ENCODE results near the gene MAGEB4. TPM values are rescaled to one million over a fixed set of nuclear protein-coding genes. Genes with fewer than 3 reads are reported as not detected.

MAGEB4 gene
- total RNA-seq, 4 donors from 2014 or later, result not detected

DNA sequence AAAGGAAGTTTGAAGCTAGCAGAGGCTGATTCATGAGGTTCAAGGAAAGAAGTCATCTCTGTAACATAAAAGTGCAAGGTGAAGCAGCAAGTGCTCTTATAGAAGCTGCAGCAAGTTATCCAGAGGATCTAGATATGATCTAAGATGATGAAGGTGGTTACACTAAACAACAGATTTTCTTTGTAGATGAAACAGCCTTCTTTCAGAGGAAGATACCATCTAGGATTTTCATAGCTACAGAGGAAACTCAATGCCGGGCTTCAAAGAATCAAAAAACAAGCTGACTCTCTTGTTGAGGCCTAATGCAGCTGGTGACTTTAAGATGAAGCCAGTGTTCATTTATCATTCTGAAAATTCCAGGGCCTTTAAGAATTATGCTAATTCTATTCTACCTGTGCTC is 38.6 kb downstream of the MAGEB4 start:
- H3K4me1 ChIP-seq, result peaks cover 0 to 7% (median 3%) of the 10 kb centered on the region in 4 donors
- no peaks in the 10 kb centered on the region for H3K36me3 ChIP-seq
- no peak overlapping the region for H3K4me3 ChIP-seq
- WGBS, result 91% methylated on average over 1 of the region's 1 CpG
- intact Hi-C loops (cut with DNase I), result no loop called here
- no peaks in the 10 kb centered on the region for H3K27me3 ChIP-seq
- TF ChIP-seq POLR2AphosphoS5 (IDR thresholded peaks at IDR 0.05), result no peak
- no peak for TF ChIP-seq POLR2A (IDR thresholded peaks at IDR 0.05; ENCODE audit: low read depth)
- TF ChIP-seq, protein P1, sequence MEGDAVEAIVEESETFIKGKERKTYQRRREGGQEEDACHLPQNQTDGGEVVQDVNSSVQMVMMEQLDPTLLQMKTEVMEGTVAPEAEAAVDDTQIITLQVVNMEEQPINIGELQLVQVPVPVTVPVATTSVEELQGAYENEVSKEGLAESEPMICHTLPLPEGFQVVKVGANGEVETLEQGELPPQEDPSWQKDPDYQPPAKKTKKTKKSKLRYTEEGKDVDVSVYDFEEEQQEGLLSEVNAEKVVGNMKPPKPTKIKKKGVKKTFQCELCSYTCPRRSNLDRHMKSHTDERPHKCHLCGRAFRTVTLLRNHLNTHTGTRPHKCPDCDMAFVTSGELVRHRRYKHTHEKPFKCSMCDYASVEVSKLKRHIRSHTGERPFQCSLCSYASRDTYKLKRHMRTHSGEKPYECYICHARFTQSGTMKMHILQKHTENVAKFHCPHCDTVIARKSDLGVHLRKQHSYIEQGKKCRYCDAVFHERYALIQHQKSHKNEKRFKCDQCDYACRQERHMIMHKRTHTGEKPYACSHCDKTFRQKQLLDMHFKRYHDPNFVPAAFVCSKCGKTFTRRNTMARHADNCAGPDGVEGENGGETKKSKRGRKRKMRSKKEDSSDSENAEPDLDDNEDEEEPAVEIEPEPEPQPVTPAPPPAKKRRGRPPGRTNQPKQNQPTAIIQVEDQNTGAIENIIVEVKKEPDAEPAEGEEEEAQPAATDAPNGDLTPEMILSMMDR (IDR thresholded peaks at IDR 0.05), result no peak
- TF ChIP-seq EP300 (IDR thresholded peaks at IDR 0.05), result no peak
- no peak for DNase-seq (ENCODE audit: extremely low spot score)
- no peaks in the 10 kb centered on the region for H3K9me3 ChIP-seq
- H3K27ac ChIP-seq (replicated peaks in 1 of 4), result no peak overlapping the region

DNA sequence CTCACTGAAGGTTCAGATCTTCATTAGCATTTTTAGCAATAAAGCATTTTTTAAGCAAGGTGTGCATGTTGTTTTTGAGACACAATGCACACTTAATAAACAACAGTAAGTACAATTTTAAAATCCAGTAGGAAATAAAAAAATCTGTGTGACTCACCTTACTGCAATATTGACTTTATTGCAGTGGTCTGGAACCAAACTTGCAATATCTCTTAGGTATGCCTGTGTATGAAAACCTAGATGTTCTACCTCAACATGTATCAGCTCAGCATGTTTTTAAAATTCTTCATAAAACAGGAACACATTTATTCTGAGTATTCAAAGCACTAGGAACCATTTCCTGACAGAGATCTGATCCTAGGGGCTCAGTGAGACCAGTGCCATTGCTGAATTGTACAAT is 40.7 kb downstream of the MAGEB4 start:
- H3K9me3 ChIP-seq, result no peaks in the 10 kb centered on the region
- intact Hi-C loops (cut with DNase I), result no loop called here
- H3K36me3 ChIP-seq, result no peaks in the 10 kb centered on the region
- peaks cover 0 to 7% (median 3%) of the 10 kb centered on the region in 4 donors for H3K4me1 ChIP-seq
- DNase-seq (ENCODE audit: extremely low spot score), result no peak
- no peak overlapping the region for H3K4me3 ChIP-seq
- TF ChIP-seq POLR2AphosphoS5 (IDR thresholded peaks at IDR 0.05) (no peak), POLR2A (IDR thresholded peaks at IDR 0.05; ENCODE audit: low read depth) (no peak), EP300 (IDR thresholded peaks at IDR 0.05) (no peak)
- TF ChIP-seq, protein P1 (IDR thresholded peaks at IDR 0.05), result no peak
- H3K27me3 ChIP-seq, result no peaks in the 10 kb centered on the region
- no peak overlapping the region for H3K27ac ChIP-seq (replicated peaks in 1 of 4)

DNA sequence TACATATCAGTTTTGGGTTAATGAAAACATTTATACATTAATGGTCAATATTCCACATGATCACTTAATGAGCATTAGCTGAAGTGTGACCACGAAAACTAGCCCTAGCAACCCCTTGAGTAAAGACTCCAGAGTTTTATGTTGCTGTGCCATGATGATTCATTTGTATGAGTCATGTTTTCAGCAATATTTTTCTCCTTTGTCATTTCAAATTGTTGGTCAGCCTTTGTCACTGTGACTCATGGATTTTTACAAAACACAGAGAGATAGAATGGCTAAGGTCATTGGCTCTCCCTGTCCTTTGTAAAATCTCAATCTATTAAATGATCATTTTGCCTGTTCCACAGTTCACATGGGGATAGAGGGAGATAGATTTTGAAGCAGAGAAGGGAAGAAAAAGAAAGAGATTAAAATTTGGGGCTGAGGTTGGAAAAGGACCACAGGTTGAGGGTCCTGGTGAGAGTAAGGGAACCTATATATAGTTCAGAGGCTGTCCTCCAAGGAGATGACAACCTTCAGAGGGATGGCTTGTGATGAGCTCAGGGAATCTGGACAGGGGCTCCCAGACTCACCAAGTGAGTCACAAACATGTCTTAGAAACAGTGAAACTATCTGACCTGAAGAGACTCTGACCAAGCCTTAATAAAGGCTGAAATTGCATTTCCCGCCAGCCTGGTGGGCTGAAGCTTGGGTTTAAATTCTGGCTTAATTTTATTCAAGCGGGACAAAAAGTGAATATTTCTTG is 41.8 kb downstream of the MAGEB4 start:
- WGBS, result 51% methylated on average over 3 of the region's 3 CpGs
- no peak overlapping the region for H3K4me3 ChIP-seq
- intact Hi-C loops (cut with DNase I), result no loop called here
- no peaks in the 10 kb centered on the region for H3K9me3 ChIP-seq
- H3K27ac ChIP-seq (replicated peaks in 1 of 4), result peak overlapping the region in 1 of 4 donors; percentile 54
- H3K4me1 ChIP-seq, result peaks cover 0 to 7% (median 3%) of the 10 kb centered on the region in 4 donors
- H3K36me3 ChIP-seq, result no peaks in the 10 kb centered on the region
- no peaks in the 10 kb centered on the region for H3K27me3 ChIP-seq
- no peak for DNase-seq (ENCODE audit: extremely low spot score)
- no peak for TF ChIP-seq POLR2A (IDR thresholded peaks at IDR 0.05; ENCODE audit: low read depth)
- TF ChIP-seq POLR2AphosphoS5 (IDR thresholded peaks at IDR 0.05), result peak in 1 of 2 donors; percentile 49

Other genes with a start within 250 kb of the MAGEB4 start
- not detected for gene MAGEB2, start 26.4 kb upstream of the MAGEB4 start, total RNA-seq
- not detected for gene MAGEB3, start 11.3 kb upstream of the MAGEB4 start, total RNA-seq
- not detected for gene MAGEB1, start 5.1 kb downstream of the MAGEB4 start, total RNA-seq
- not detected for gene NR0B1, start 67.4 kb downstream of the MAGEB4 start, total RNA-seq

Data from esophagus muscularis mucosa (tissue), 4 donors.